GM21367 (cell line): ENCODE data around the gene ASB16.

Experiments
- ATAC-seq: cut with Tn5 transposase; IDR thresholded peaks from one replicate; pipeline ENCODE4 v1.9.1; 2021; ENCODE audit not compliant: unreplicated experiment

The ASB16 gene

DNA sequence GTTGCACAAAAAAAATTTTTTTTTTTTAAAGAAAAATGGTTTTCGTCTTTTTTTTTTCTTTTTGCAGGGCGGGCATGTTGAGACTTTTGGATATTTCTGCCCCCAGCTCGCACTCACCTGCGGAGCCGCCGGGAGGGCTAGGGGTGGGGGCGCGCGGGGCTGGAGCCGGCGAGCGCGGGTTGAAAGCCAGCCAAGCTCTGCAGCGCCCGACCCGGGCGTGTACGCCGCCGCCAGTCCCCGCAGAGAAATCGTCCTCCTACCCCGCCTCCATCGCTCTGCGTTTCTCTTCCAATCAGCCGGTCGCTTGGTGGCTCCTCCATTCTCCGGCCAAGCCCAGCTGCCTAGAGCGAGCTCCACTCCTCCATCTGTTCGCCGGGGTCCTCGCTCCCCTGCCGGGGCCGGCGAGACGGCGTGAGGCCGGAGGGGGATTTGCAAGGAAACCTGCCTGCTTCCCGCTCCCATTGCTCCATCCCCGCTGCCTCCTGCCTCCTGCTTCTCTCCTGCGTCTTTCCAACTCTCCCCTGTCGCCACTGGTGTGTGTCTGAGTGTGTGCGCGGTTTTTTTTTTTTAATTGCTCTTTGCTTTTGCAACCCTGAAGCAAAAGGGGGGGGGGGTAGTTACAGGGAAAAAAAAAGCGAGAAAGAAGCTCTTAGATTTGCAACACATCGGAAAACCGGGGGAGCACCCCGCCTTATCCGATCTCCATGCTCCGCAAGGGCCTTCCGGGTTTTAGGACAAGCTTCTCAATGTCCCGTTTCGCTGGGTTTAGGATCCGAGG is 50.8 kb downstream of the ASB16 start:
- no peak for ATAC-seq

DNA sequence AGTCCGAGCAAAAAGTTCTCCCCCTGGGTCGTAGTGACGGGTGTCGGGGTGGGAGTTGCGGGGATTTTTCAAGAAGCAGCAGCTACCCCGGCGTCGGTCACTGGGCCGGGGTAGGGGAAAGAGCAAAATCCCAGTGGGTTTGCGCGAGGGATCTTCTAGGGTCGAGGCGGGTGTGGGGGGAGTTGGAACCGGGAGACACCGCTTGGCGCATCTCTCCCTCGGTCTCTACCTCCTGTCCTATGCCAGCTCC is 51.3 kb downstream of the ASB16 start:
- ATAC-seq: no peak

DNA sequence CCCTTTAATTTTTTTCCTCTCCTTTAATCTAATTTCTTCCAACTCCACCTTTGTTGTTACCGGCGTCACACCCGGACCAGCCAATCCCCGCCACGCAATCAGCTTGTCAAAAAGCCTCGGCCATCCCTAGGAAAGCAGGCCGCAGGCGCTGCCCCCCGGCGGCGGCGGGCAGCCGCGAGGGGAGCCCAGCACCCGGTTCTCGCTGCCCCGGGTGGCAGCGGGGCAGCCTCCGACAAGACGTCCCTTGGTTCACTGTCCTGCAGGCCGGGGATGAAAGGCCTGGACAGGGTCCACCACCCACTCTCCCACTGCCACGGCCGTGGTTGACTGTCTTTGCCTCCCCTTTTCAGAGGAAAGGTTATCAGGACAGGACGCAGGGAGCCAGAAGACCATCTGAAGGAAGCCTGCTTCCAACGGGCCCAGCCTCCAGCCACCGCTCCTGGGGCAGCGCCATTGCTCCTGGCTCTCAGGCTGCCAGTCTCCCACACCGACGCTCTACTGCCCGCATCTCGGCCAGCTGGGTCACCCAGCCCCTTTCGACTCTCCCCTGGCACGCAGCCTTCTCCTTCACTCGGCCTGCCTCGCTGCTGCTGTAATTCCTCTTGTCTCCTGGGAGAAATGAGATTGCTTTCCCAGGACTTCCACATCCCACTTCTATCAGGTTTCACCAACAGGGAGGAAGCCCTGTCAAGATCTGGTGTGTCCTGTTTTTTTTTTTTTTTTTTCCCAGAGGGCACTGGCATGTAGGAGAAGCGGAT is 51.8 kb downstream of the ASB16 start:
- ATAC-seq: no peak

DNA sequence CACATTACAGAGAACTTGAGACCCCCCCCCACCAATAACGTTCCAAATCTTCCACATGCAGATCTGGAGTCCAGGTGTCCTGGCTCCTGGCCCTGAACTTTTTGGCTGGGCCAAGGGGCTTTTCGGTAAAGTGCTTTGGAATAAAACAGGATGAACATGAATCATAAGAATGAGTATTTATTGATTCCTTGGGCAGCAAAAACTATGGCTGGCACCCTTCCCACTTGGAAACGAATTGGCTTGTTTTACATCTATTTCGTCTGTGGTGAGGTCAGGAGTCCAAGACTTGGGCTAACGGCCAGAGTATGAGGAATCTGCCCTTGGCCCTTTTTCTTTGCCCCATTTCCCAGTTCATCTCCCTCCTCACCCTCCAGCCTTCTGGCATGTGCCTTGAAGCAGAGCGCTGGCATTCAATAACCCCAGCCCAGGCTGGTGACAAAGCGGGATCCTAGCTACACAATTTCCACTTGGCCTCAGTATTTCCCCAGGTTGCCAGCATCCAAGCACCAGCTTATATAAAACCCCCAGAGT is 53.1 kb downstream of the ASB16 start:
- ATAC-seq: no peak
